ENCODE results near the gene PIK3C2B. TPM values are rescaled to one million over a fixed set of nuclear protein-coding genes. Genes with fewer than 3 reads are reported as not detected.

PIK3C2B gene
- total RNA-seq, 1 donor from 2014 or later: 129 TPM

DNA sequence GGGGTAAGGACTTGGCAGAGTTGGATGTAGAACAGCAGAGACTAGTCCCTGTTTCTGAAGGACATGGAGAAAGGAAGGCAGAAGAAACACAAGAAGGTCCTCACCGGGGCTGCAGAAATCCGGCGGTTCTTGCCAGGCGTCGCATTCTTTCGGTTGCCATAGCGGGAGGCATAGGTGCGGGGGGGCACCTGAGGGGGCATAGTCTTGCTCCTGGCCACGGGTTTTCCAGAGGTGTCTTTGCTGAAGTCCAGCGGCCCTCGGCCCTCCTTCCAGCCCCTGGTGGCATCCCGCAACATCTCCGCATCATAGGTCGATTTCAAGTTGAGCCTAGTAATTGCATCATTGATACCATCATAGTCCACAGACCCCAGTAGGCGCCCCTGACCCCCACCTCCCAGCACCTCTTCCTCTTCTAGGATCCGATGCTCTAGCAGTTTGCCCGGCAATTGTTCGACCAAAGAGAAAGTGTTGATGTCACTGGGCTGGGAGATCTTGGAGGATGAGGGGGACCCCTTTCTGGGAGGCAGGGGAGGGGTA, 25.8 kb downstream of the PIK3C2B start:
- Histone ChIP-seq H3K27me3 (no peaks in the 10 kb centered on the region), H3K36me3 (peaks cover 0 to 5% of the 10 kb centered on the region in 2 donors), H3K4me1 (peaks cover 37 to 60% of the 10 kb centered on the region in 2 donors), H3K27ac (peak overlapping the region; percentile 95 to 97), H3K9me3 (no peaks in the 10 kb centered on the region), H3K4me3 (no peak overlapping the region)
- intact Hi-C loops (cut with DNase I): no loop called here
- DNase-seq (ENCODE audit: low spot score in 2 of 2): no peak
- TF ChIP-seq, protein P1, sequence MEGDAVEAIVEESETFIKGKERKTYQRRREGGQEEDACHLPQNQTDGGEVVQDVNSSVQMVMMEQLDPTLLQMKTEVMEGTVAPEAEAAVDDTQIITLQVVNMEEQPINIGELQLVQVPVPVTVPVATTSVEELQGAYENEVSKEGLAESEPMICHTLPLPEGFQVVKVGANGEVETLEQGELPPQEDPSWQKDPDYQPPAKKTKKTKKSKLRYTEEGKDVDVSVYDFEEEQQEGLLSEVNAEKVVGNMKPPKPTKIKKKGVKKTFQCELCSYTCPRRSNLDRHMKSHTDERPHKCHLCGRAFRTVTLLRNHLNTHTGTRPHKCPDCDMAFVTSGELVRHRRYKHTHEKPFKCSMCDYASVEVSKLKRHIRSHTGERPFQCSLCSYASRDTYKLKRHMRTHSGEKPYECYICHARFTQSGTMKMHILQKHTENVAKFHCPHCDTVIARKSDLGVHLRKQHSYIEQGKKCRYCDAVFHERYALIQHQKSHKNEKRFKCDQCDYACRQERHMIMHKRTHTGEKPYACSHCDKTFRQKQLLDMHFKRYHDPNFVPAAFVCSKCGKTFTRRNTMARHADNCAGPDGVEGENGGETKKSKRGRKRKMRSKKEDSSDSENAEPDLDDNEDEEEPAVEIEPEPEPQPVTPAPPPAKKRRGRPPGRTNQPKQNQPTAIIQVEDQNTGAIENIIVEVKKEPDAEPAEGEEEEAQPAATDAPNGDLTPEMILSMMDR (IDR thresholded peaks at IDR 0.05): no peak

DNA sequence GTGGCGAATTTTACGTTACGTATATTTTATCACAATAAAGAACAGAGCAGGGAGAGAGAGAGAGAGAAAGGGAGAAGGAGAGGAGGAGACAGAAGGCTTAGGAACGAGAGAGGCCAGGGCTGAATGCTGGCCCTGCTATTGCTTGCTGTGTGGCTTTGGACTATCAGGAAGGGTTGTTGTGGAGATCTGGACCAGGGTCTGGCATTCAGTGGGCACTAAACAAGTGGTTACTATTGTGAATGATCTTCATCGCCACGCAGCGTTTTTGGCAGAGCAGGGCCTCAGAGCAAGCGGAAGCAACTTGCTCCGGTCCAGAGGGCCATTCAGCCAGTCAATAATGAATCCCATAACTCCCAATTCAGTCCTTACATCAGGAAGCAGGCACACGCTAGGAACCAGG, 26.4 kb downstream of the PIK3C2B start:
- Histone ChIP-seq H3K27ac (peak overlapping the region; percentile 95 to 97), H3K4me1 (peaks cover 41 to 64% of the 10 kb centered on the region in 2 donors), H3K9me3 (no peaks in the 10 kb centered on the region), H3K36me3 (peaks cover under 1 to 5% of the 10 kb centered on the region in 2 donors), H3K27me3 (no peaks in the 10 kb centered on the region), H3K4me3 (no peak overlapping the region)
- DNase-seq (ENCODE audit: low spot score in 2 of 2): no peak
- TF ChIP-seq, protein P1 (IDR thresholded peaks at IDR 0.05): no peak
- intact Hi-C loops (cut with DNase I): no loop called here

DNA sequence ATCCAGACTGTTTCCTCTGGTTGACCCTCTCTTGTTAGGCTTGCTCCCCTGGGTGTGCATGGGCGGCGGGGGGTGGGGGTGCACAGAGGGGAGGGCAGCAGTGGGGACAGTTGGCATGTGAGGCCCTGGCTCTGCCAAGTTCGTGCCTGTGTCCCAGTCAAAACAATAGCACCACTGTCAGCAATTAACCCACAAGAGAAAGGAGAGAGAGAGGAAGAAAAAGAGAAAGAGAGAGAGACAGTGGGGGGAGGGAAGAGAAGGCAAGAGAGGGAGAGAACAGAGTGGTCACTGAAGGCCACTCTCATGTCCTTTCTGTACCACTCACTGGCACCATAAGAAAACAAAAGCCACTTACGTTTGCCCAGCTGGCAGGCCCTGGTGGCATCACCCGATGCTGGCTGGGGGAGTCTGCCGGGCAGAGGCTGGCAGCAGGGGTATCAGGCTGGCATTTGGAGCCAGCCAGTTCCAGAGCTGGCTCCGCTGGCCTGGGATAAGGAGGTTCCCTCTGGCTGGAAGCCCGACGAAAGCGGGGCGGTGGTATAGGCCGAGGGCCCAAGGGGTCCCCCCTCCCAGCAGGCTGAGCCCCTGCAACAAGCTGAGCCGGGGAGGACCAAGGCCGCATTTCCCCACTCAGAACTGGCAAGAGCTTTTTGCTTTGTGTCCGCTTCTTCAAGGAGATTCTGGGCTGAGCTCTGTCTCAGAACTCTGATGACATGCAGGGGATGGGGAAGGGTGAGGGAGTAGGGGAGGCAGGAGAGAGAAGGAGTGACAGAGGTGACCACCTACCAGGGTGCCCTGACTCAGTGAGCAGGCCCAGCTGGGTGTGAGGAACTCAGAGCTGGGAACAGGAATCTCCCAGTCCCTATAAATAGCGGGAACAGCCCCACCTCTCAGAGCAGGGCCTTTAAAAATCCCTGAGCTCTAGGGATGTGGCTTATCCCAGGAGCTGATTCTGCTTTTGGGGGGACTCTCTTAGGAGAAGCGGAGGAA, 27.9 kb downstream of the PIK3C2B start:
- no peaks in the 10 kb centered on the region for H3K27me3 ChIP-seq
- H3K4me1 ChIP-seq: peaks cover 43 to 65% of the 10 kb centered on the region in 2 donors
- DNase-seq (ENCODE audit: low spot score in 2 of 2): peak; percentile 73 to 90
- H3K27ac ChIP-seq: peak overlapping the region; percentile 95 to 97
- H3K9me3 ChIP-seq: no peaks in the 10 kb centered on the region
- peak overlapping the region; percentile 18 to 50 for H3K4me3 ChIP-seq
- TF ChIP-seq, protein P1 (IDR thresholded peaks at IDR 0.05): no peak
- intact Hi-C loops (cut with DNase I): loop anchor here (1.0 to 2.0 kb wide), 2 partner anchors 20 to 28 kb away; partner anchors contain the start of gene PIK3C2B
- peaks cover 12 to 14% of the 10 kb centered on the region in 2 donors for H3K36me3 ChIP-seq

DNA sequence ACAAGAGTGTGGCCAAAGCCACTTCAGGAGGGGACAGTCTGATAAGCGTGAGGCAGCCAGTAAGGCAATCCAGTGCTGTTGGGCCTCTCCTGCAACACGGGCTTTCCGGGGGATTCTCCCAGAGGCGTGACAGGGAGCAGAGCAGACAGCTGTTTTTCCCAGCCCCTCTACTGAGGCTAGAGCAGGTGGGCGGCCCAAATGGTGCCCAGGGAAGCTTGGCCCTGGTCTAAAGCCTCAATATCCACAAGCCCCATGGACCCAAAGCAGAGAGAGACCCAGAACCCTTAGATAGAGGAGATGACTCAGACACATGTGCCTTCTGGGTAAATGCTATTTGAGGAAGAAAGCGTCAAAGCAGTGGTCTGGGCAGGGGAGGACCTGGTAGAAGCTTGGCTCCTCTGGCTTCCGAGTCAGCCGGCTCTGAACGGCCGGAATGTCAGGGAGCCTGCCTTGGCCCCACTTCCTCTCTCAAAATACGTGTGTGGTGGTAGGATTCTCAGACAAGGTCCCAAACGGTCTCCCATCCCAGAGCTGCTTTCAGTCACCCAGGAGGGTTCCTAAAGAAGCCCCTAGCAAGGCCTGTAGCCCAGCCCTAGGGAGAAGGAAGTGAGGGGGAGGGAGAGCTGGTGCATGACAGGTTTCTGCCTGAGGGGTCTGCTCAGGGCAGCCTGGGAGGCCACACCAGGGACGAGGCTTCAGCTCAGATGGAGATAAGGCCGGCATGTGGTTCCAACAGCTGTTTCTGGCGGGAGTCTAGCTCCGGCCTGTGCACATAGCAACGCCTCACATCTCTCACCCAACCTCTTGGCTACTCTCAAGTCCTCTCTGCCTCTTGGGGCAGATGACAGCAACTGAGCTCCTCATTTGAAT, 28.8 kb downstream of the PIK3C2B start:
- H3K27ac ChIP-seq: peak overlapping the region; percentile 95 to 97
- DNase-seq (ENCODE audit: low spot score in 2 of 2): peak in 1 of 2 donors; percentile 44
- H3K9me3 ChIP-seq: no peaks in the 10 kb centered on the region
- TF ChIP-seq, protein P1 (IDR thresholded peaks at IDR 0.05): no peak
- peak overlapping the region; percentile 18 to 50 for H3K4me3 ChIP-seq
- H3K4me1 ChIP-seq: peaks cover 43 to 68% of the 10 kb centered on the region in 2 donors
- peaks cover 21 to 23% of the 10 kb centered on the region in 2 donors for H3K36me3 ChIP-seq
- no peaks in the 10 kb centered on the region for H3K27me3 ChIP-seq
- intact Hi-C loops (cut with DNase I): loop anchor here (1.0 to 2.0 kb wide), 2 partner anchors 19 to 29 kb away; partner anchors contain the start of gene PIK3C2B

DNA sequence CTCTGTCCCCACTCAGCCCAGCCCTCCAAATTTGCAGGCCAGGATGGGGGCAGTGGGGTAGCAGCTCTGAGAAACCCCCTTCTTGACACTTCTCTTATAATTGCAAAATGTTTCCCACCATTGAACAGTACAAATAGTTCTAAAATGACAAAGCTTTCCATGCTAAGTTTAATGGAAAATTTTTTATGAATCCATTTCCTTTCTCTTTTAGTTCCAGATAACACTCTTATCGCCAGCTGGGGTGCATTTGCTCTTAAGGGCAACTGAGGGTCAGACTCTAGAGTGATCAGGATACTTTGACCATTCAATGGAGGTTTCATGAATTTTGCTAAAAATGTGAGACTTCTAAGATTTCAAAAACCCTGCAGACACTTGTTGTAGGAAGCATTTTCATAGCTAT, 29.9 kb downstream of the PIK3C2B start:
- Histone ChIP-seq H3K36me3 (peaks cover 31 to 34% of the 10 kb centered on the region in 2 donors), H3K4me3 (no peak overlapping the region), H3K4me1 (peaks cover 43 to 67% of the 10 kb centered on the region in 2 donors), H3K27ac (peak overlapping the region; percentile 95 to 97), H3K9me3 (no peaks in the 10 kb centered on the region), H3K27me3 (no peaks in the 10 kb centered on the region)
- no peak for DNase-seq (ENCODE audit: low spot score in 2 of 2)
- TF ChIP-seq, protein P1 (IDR thresholded peaks at IDR 0.05): no peak
- intact Hi-C loops (cut with DNase I): no loop called here
